Central memory CD4-positive, alpha-beta T cell (primary cell): ENCODE data around the gene HERC3.

ENCODE experiments used
- DNase-seq: peaks from one replicate; pipeline ENCODE4 v3.0.0; 2022

Gene HERC3

DNA sequence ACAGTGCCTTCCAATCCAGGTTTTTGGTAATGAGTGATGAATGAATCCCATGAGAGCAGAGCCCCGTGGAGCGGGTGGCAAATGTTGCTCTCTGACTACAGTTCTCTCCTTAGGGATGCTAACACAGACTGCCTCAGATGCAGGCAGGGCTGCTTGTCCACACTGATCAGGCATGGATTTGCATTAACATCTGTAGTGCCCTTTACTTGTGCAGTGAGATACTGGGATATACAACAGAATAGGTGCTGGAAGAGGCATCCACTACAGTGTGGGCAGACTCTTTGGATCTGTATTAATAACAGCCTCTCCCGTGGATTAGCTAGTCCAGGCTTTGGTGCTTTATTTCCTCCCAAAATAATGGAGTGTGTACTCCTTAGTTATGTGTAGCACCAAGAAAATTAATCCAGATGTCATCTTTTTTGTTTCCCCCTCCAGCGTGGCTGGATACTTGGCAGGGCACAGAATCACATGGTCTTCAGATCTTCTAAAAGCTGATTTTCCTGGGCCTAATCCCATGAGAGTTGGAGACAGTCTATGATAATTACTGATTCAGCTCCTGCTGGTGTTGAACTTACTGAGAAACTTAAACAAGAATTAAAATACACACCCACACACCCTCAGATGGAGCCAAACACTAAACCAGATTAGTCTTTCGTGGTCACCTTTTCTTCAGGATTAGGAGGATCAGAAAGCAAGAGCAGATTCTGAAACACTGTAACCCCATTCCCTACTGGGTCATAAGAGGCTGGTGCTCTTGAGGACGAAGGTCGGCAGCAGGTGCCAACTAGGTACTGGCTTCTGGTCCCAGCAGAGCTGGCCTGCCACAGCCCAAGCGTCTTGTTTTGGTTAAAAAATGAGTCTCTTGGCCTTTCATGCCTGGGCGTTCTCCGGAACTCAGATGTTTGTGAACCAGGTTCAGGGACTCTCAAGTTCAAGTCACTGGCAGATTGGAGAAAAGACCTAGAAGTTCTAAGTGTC is 128.5 kb downstream of the HERC3 start:
- no peak for DNase-seq

DNA sequence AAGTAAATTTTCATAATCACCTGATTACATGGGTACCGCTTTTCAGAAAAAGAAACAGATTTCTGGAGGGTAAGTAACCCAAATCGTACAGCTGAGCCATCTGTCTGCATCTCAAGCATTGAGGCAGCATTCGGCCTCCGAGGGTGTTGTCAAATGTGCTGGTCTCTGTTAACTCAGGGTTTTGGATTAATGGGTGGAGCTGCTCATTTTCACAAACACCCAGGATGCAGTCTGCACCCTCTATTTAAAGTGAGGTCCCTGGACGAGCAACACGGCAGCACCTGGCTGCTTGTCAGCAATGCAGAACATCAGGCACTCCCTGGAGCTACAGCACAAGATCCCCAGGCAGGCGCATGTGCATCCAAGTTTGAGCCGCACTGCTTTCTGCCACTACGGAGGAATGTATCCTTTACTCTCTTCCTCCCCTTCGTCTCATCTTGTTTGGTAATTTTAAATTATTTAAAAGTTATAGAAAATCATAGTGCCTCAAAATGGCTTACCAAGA is 130.0 kb downstream of the HERC3 start:
- no peak for DNase-seq

DNA sequence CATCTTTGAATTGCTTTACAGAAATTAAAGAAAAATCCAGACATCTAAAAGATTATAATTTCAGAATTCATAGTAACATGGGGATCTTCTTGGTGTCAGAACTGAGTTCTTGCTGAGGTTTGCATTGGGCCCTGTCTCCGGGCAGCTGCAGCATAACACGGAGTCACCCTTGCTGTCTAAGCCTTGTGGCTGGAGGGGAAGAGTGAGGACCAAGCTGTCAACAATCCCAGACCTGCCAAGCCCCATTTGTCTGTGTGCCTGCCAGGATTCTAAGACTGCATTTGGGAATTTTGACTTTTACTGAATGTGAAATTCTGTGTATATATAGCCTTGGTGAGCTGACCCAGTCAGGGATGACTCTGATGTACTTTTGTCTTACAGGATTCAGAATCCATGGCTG is 130.5 kb downstream of the HERC3 start:
- no peak for DNase-seq

DNA sequence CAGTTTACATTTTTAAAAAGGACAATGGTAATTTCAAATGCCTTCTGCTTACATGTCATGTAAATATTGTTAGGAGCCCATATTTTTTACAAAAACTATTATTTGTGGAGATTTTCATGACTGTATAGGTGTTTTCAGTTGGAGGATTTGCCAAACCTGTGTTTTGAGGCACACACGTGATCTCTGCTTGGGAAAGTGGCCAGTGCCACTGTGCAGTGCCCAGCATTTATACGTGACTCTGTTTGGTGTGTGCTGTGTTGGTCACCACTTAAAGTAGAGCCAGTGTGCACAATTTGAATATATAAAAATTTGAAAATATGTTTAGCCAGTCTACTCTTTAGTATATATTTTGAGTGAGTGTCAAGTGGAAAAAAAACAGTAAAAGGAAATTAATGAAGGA is 132.1 kb downstream of the HERC3 start:
- no peak for DNase-seq

DNA sequence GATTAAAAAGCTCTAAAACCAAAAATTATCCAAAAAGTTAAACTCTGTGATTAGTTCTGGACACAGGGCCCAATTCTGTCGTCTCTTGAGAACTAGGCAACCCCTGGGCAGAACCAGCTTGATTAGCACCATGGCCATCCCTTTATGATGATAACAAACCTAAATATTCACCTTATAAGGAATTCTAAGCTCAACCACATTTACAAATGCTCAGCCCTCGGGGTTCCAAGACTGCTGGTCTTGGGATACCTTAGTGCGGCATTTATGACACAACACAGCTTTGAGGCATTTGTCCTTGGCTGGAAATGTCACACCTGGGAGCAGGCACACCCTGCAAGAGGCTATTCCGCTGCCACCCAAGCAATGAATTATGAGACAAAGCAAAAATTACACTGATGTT is 132.9 kb downstream of the HERC3 start:
- no peak for DNase-seq

DNA sequence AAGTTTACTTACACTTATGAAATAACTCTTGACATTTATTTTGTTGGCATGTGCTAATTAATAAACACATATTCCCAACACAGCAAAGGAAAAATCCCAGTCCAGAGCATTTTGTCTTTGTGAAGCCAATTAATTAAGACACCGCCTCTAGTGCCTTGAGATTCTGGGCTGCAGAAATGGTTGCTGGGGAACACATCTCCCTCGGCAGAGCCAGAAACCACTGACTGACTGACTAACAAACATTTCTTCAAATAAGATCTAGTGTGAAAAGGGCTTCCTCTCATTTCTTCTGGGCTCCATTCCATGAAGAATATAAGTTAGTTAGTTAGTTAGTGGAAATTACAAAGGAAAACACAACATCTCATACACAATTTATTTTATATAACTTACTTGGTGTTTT is 133.7 kb downstream of the HERC3 start:
- no peak for DNase-seq

DNA sequence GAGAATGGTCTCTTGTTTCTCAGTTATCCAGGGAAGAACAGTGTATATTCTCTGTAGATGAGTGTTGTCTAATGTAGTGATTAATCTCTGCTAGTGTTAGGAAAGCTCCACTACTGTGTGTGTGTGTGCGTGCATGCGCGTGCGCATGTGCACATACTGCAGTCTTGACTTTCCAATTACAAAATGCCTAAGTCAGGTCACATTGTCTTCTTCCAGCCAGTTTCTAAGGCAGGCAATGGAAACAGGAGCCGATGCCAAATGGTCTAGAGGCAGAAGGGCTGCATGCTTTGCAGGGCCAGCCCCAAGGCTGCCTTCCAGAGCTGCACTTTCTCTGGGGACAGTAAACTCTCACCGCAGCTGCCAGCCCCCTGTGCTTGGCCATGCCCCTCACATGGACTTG is 135.9 kb downstream of the HERC3 start:
- DNase-seq, result no peak

DNA sequence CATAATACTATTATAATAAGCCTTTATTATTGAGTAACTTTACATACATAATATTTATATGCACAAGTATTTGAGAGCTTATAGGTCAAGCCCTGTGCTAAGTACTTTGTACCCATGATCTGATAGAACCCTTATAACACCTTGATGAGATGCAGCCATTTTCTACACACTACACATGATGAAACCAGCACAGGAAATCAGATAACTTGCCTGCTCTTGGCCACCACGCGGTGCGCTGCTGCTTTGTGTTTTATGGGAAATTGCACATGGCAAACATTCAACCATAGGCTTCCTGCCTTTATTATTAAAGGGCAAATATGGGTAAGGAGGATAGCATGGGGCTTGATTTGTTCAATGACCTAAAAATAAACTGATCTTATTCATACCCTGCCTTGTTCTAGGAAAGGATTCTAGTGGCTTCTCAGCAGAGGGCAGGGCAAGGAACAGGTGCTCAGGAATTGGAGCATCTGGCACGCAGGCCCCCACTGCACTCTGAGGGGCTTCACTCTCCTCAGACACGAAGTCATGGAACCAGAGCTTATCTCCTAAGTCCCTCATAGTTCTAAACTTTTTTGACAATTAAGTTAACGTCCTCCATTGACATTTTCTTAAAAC is 137.0 kb downstream of the HERC3 start:
- DNase-seq, result no peak

DNA sequence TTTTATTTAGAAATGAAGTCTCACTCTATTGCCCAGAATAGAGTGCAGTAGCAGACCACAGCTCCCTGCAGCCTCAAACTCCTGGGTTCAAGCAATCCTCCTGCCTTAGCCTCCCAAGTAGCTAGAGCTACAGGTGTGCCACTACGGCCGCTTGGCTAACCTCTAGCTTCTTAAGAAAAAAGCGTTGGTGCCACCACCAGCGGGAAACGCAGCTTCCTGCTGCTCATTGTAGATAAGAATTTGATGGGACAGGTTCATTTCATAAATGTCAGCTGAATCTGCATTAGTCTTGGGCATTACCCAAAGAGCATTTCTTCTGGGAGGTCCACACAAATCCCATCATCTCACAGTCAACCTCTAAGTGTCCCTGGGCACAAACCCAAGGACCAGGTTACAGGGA is 138.5 kb downstream of the HERC3 start:
- no peak for DNase-seq

DNA sequence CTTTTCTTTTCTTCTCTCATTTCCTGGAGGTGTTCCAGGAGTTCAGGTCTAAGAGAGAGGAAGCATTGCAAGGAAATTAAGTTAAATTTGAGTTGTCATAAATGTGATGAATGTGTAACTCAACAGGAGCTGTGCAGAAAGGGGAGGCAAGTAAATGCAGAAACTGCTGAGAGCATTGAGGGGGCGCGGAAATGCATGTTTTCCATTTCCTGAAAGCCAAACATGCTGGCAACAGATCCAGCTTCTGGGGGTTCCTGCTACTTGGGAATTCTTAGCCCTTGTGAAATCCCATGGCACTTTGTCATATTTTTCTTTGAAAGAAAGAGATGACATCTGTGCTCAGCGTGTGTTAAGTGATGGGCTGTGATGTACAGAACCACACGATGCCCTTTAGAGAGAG is 139.1 kb downstream of the HERC3 start:
- DNase-seq, result no peak

DNA sequence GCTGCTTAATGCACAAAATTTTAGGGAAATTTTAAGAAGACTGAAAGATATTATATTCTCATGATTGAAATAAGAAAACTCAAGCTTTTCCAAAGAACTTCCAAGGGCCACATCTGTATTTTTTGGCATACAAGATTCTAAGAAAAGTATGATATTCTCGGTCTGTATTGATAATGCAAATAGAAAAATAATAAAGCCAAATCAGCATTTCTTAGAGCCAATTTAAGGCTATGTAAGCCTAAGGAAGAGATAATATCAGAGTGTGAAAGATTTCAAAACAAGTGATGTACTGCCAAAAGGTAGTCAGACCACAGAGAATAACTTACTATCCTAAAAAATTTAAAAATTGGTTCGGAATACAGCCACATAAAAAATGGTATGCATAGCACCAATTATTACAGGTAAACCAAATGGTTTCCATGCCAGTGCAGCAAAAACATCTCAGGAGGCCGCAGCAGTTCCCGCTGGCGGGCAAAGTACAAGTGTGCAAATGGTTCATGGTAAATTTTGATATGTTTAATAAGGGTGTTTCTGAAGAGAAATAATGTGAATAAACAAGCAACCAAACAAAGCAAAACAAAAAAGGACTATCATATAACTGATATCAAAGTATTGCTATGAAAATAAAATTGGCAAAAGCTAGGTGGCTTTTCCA is 140.6 kb downstream of the HERC3 start:
- DNase-seq, result no peak

DNA sequence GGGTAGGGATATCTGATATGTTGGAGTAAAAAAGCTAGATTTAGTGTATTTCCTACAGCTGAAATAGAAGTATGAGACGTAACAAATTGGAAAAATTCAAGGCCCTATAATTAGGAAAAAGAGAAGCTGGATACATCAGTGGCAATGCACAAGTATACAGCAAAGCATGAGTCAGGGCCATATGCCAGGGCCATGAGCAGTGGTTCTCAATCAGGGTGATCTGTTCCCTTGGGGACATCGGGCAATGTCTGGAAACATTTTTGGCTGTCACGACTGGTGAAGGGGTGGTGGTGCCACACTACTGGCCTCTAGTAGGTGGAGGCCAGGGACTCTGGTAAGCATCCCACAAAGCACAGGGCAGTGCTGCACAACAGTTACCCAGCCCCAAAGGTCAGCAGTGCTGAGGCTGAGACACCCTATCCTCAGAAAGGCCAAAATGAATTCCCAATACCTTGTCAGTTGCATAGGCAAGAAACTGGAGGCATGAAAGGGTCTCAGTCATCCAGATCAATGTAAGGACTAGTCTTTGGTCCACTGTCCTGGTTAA is 142.2 kb downstream of the HERC3 start:
- DNase-seq, result no peak

DNA sequence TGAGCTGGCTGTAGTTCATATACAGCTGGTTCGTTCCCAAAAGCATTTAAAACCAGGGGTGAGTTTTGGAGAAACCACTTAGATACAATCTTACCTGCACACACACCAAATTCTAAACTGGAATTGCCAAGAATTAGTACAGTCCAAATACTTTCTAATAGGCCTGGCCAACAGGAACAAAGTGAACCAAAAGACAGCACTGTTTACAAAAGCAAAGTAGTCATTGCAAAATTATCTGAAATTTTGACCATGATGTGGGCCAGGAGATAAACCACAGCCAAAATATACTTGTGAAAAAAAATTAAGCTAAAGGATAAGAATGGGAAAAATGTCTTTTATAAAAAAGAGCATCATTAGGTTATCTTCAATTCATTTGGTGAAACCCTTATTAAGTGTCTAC is 143.3 kb downstream of the HERC3 start:
- no peak for DNase-seq

DNA sequence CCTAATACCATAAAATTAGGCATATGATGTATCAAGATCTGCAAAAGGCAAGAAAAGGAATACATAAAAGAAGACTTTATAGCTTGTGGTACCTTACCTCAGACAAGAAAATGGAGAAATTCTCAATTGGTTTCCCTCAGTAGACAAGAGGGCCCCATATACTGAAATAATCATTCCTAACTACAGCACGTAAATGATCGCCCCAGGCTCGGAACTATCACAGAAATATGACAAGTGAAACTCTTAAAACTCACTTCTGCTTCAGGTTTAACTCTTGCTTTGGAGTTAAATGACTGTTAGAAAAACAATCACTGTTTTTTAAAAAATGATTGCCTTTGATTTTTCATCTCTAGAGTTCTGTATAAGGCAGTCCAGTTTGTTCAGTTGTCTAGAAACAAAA is 144.0 kb downstream of the HERC3 start:
- DNase-seq, result no peak

DNA sequence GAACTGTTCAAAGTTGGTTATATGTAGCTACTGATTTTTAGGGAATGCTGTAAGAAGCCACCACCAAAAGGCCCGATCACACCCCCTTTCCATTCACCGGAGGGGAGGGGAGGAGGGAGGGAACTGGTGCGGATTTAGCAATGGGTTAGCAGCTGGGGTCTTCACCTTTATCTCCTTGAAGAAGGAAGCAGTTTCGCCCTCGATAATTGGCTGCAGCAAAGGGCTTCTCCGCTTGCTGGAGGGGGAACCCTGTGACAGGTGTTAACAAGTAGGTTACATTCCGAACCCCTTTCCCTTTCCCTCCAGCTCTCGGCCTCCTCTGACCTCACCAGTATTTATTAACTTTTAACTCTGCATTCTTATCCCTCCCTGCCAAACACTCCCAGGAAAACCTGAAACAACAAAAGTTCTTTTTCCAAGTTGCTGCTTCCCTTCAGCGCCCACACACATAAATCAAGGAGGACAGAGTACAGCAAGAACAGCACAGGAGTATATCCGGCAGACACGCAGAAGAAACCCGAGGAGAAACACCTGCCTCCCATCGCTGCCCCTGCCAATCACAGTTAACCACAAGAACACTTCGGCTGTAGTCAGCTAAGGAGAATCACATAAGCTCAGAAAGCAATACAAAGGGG is 145.1 kb downstream of the HERC3 start:
- DNase-seq, result peak; percentile 20

DNA sequence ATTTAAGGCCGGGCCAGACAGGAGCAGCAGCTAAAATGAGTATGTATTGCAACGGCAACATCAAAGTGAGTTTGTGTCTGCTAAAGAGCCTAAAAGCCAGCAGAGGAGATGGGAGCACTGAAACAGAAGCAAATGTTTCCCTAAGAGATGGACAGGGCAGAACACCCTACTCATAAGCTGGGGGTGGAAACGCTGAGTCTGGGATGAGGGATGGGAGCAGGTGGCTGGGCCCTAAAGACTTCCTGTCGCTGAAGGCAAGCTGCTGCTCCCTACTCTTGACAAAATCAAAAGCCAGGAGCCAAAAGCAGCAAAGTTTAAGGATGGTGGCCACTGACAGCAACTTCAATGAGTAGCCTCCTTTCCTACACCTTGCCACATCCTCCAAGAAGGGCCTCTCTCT is 145.9 kb downstream of the HERC3 start:
- no peak for DNase-seq

DNA sequence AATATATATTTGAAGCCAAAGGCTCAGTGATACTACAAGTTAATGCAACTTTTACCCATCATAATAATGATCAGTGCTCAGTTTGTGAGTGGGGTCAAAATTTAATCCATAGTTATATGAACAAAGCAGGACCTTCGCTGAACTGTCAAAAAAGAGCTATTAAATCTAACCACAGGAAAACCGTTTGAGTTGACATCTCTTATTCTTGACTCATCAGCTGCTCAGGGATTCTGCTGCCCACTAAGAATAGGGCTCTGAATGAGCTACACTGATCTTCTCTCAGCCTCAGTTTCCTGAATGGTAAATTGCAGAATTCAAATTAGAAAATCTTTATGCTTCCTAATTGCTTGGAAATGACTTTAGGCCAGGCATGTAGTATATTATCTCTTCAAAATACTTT is 150.3 kb downstream of the HERC3 start:
- no peak for DNase-seq

DNA sequence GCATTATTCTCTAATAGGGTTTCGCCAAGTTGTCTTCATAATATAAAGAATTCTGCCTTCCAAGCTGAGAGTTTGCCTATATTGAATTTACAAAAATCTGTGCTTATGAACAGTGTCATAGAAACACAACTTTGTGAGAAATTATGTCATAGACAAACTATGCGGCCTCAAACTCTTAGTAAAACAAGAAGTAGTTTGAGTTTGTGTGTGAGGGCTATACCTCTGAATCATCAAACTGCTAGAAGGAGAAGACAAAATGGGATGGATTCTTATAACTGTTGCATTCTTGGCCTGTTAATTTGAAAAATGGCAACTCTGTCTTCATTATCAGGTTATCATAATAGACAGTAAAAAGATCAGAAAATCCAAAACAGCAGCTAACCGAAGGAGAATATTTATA is 151.4 kb downstream of the HERC3 start:
- no peak for DNase-seq

DNA sequence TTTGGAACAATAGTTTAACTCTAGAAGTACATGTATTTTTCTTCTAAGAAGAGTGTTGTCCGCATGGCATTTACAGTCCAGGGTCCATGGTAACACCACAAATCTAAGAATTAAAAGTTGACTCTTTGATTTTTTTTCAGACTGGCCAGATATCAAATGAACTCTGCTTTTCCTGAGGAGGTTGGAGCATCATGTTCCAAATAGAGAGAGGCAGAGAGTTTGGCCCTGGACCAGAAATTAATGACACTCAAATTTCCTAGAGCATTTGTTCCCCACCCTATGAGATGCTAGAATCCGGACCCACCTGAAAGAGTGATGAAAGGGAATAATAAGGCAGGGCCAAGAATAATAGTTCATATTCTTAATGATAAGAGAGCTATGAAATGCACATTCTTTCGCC is 152.3 kb downstream of the HERC3 start:
- no peak for DNase-seq

DNA sequence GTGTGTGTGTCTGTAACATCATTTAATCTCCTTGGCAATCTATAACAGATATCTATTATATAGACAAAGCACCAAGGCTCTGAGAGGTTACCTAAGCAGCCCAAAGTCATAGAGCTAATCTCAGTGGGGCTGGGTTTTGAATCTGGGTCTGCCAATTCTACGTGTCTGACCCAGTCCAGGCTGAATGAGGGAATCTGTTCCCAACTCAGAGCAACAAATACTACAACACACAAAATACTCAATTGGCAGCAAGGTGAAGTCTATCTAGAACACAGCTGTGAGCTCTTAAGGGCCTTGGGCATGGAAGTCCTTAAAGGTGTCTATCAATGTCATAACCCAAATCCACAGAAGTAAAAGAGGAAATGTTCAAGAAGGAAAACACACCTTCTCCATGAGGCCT is 152.9 kb downstream of the HERC3 start:
- DNase-seq, result no peak

DNA sequence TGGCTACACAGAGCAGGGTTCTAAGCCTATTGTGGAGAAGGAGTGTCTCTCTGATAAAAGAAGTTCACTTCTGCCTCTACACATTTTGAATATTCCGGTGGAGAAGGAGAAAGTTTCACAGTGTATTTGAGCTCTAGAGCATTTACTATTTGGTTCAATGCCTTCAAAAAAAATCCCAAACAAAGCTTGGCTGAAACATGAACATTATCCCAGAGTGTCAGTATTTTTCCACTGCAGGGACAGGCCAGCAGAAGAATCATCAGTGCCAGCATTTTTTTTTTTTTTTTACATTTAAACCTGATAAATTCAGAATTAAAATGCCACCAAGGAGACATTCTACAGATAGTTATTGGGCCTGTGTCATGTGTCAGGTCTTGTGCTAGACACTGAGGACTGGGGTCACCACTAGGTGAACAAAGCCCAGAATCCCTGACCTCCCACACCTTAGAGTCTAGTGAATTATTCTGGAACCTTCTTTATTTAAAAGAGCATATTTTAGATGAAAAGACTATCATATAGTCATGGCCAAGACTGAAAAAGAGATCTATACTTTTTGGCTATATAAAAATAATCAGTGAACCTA is 153.4 kb downstream of the HERC3 start:
- DNase-seq, result no peak

DNA sequence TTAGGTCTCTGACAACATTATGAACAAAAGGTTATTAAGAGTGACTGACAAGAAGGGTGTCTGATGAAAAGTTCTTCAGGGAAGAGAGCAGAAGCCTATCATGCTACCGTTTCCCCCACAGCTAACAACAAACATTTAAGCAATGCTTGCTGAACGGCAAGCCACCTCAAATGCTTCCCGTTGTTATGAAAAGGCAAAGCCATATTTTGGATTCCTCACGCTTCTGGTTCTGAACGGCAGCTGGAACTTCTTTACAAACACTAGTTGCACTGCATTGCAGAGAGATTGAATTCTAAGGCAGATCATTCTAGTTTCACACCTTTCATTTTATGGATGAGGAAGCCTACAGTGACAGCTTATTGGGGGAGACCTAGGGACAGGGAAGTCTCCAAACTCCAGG is 153.9 kb downstream of the HERC3 start:
- no peak for DNase-seq

DNA sequence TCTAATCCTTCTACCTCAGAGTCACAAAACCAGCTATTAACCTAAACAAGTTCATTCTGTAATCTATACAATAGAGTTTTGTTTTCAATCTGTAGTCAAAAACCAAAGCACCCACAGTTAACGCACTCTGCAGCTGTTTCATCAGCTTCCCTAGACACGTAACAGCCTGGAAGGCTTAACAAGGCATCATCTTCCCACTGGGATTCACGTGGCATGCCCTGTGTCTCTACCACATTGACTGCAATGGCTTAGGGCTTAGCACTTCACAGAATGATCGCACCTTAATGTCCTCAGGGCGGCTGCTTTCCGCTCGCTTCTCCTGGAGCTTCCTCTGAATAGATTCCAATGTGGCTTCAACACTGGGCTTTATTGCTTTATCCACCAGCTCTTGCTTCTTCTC is 155.1 kb downstream of the HERC3 start:
- no peak for DNase-seq
